GM13976 (cell line): ENCODE measurements around the gene ZFYVE9.

Experiments used
- DNase-seq: peaks from one replicate; pipeline ENCODE4 v3.0.0; 2012; ENCODE audit warnings: low spot score
- CTCF ChIP-seq: IDR thresholded peaks from 2 replicates; pipeline ENCODE4 v1.5.1; 2012; ENCODE audit warnings: borderline replicate concordance, mild to moderate bottlenecking; ENCODE audit not compliant: insufficient read depth; ENCODE audit errors: extremely low read depth, missing control alignments, control extremely low read depth
- in situ Hi-C: fragments of 300-500 bp; cut with MboI; formaldehyde crosslinking; loops from one replicate; pipeline ENCODE4 v1.12.0; 2022; ENCODE audit warnings: low sequenced_read_pairs, mixed read lengths, inconsistent platforms; ENCODE audit not compliant: unreplicated experiment

Gene ZFYVE9

GRCh38 chr1:52341655-52342260 lies 199.9 kb downstream of the ZFYVE9 start:
- TF ChIP-seq CTCF, result no peak
- in situ Hi-C loops, result no loop called here

GRCh38 chr1:52343979-52344378 lies 202.1 kb downstream of the ZFYVE9 start:
- in situ Hi-C loops, result no loop called here
- no peak for TF ChIP-seq CTCF
- DNase-seq, result no peak

More at GRCh38 chr1:52341655-52342260, 199.9 kb downstream of the ZFYVE9 start:
- DNase-seq, result no peak

- DNase-seq, result no peak
- TF ChIP-seq CTCF, result no peak
- in situ Hi-C loops, result no loop called here
Measured at GRCh38 chr1:52345252-52345651, 203.4 kb downstream of the ZFYVE9 start.

- in situ Hi-C loops, result no loop called here
- no peak for DNase-seq
- TF ChIP-seq CTCF, result no peak
Measured at GRCh38 chr1:52346653-52347052, 204.8 kb downstream of the ZFYVE9 start.

GRCh38 chr1:52348704-52349300 lies 206.9 kb downstream of the ZFYVE9 start:
- TF ChIP-seq CTCF, result no peak
- no peak for DNase-seq
- in situ Hi-C loops, result no loop called here

- no peak for TF ChIP-seq CTCF
- in situ Hi-C loops, result no loop called here
- no peak for DNase-seq
Measured at GRCh38 chr1:52352690-52353089, 210.8 kb downstream of the ZFYVE9 start.

GRCh38 chr1:52355436-52355835 lies 213.5 kb downstream of the ZFYVE9 start:
- in situ Hi-C loops, result no loop called here
- no peak for TF ChIP-seq CTCF
- no peak for DNase-seq
